GM12878 (cell line): ENCODE measurements around the gene TMED7. TPM values are rescaled to one million over a fixed set of nuclear protein-coding genes. Genes with fewer than 3 reads are reported as not detected.

ENCODE experiments used
- ATAC-seq: fragments of 200-7000 bp; cut with Tn5 transposase; 3 replicates; pipeline ENCODE4 v1.9.1; 2020; ENCODE audit warnings: mild to moderate bottlenecking, moderate library complexity
- BruUV-seq: library from RNA; stranded (reverse); fragments of 400-500 nt; replicated peaks from 2 replicates; lab custom pipeline; 2021; lab: Mats Ljungman, UMichigan
- CTCF ChIA-PET: fragments of 300-600 bp; sonication (Branson Sonifier 250); formaldehyde crosslinking; extraction: SDS; loops from one replicate; lab custom pipeline; 2021; ENCODE audit warnings: inconsistent platforms; lab: Yijun Ruan, JAX
- POLR2A ChIA-PET: fragments of 350-600 bp; formaldehyde crosslinking; extraction: SDS; loops from one replicate; lab custom pipeline; 2021; ENCODE audit warnings: inconsistent platforms; lab: Charles Lee
- RAD21 ChIA-PET: fragments of 300-600 bp; sonication (Branson Sonifier 250); formaldehyde crosslinking; loops from one replicate; lab custom pipeline; 2023; ENCODE audit warnings: antibody characterized with exemption; ENCODE audit not compliant: unreplicated experiment; lab: Charles Lee
- SMC1A ChIA-PET: fragments of 300-600 bp; sonication (Branson Sonifier 250); formaldehyde crosslinking; loops from one replicate; lab custom pipeline; 2023; ENCODE audit not compliant: unreplicated experiment, uncharacterized antibody; lab: Charles Lee
- DNase-seq: peaks from one replicate; pipeline ENCODE4 v3.0.0-alpha.2; 2011; ENCODE audit warnings: low read depth, low spot score
- FAIRE-seq: peaks from 3 replicates; lab custom pipeline; 2011; peaks lifted over from hg19 to GRCh38; lab: Jason Lieb, UNC
- H2AFZ ChIP-seq: 2 replicates; pipeline ENCODE4 v1.6.0; 2011; ENCODE audit warnings: low read depth, low read length, control low read depth; ENCODE audit not compliant: control insufficient read depth
- H3K27ac ChIP-seq: 2 replicates; pipeline ENCODE4 v1.5.1; 2011; ENCODE audit warnings: control low read depth; ENCODE audit not compliant: control insufficient read depth, insufficient read depth
- H3K27me3 ChIP-seq, 2 experiments: replicated peaks in 1 of 2; 2 replicates each; pipeline versions ENCODE4 v1.6.0 to v1.6.1; 2011; ENCODE audit warnings: low read length in 1 of 2; ENCODE audit not compliant: control insufficient read depth in 2 of 2, insufficient read depth in 2 of 2
- H3K36me3 ChIP-seq, 2 experiments: 2 replicates each; pipeline ENCODE4 v1.5.1; 2011; ENCODE audit warnings: low read length in 1 of 2; ENCODE audit not compliant: control insufficient read depth in 2 of 2, insufficient read depth in 2 of 2
- H3K4me1 ChIP-seq: 2 replicates; pipeline ENCODE4 v1.6.1; 2011; ENCODE audit warnings: mild to moderate bottlenecking, low read length, moderate library complexity, mixed read lengths; ENCODE audit not compliant: control insufficient read depth, insufficient read depth
- H3K4me2 ChIP-seq: 2 replicates; pipeline ENCODE4 v1.6.0; 2011; ENCODE audit warnings: control low read depth; ENCODE audit not compliant: control insufficient read depth, insufficient read depth
- H3K4me3 ChIP-seq: fragments of 200-600 bp; sonication (generic); 2 replicates; pipeline ENCODE4 v1.5.1; 2016
- H3K79me2 ChIP-seq: 2 replicates; pipeline ENCODE4 v1.6.0; 2011; ENCODE audit warnings: low read length; ENCODE audit not compliant: control insufficient read depth, insufficient read depth
- H3K9ac ChIP-seq: 2 replicates; pipeline ENCODE4 v1.8.0; 2011; ENCODE audit warnings: low read length, control low read depth, mixed read lengths; ENCODE audit not compliant: control insufficient read depth, insufficient read depth
- H3K9me3 ChIP-seq: replicated peaks from 3 replicates; pipeline ENCODE4 v1.5.1; 2011; ENCODE audit warnings: mild to moderate bottlenecking, low read length; ENCODE audit not compliant: control insufficient read depth, insufficient read depth
- H4K20me1 ChIP-seq: 2 replicates; pipeline ENCODE4 v1.6.0; 2011; ENCODE audit not compliant: control insufficient read depth, insufficient read depth
- CBX3 ChIP-seq: fragments of 200-600 bp; sonication (generic); IDR thresholded peaks from 2 replicates; pipeline ENCODE4 v1.6.1; 2016; ENCODE audit warnings: low read depth, borderline replicate concordance
- EED ChIP-seq: sonication (generic); IDR thresholded peaks from 2 replicates; pipeline ENCODE4 v1.6.1; 2016; ENCODE audit warnings: antibody characterized with exemption, low read depth
- HDAC2 ChIP-seq: fragments of 200-600 bp; sonication (generic); IDR thresholded peaks from 2 replicates; pipeline ENCODE4 v1.6.1; 2017
- IKZF1 ChIP-seq: fragments of 450-650 bp; conservative IDR thresholded peaks from 2 replicates; pipeline ENCODE4 v1.6.1; 2017; ENCODE audit warnings: antibody characterized with exemption, mild to moderate bottlenecking
- IKZF2 ChIP-seq, 2 experiments: fragments of 450-650 bp; IDR thresholded peaks; 2 replicates each; pipeline ENCODE4 v1.6.1; 2017; ENCODE audit warnings: mild to moderate bottlenecking in 2 of 2, moderate library complexity in 2 of 2
- PAX5 ChIP-seq: IDR thresholded peaks from 2 replicates; pipeline ENCODE4 v1.6.1; 2011; ENCODE audit warnings: low read depth, low read length, borderline replicate concordance
- RUNX3 ChIP-seq: IDR thresholded peaks from 2 replicates; pipeline ENCODE4 v1.6.1; 2012; ENCODE audit warnings: low read length, inconsistent platforms
- SP1 ChIP-seq: IDR thresholded peaks from one replicate; pipeline ENCODE4 v1.6.1; 2011; ENCODE audit warnings: low read depth, low read length
- SPI1 ChIP-seq: IDR thresholded peaks from 2 replicates; pipeline ENCODE4 v1.6.1; 2011; ENCODE audit warnings: low read depth, mild to moderate bottlenecking, low read length, moderate library complexity, borderline replicate concordance; ENCODE audit not compliant: insufficient read depth
- WGBS: methylation state at CpG from one replicate; pipeline ENCODE4 v1.1.6; 2016; ENCODE audit warnings: low lambda C conversion rate; ENCODE audit not compliant: insufficient replicate concordance, insufficient coverage; ENCODE audit errors: missing lambda C conversion rate; 5-methylcytosine and 5-hydroxymethylcytosine counted together
- in situ Hi-C: fragments of 300-500 bp; cut with MboI; formaldehyde crosslinking; loops from 9 replicates; pipeline ENCODE4 v1.14.3; 2018; ENCODE audit warnings: mixed read lengths
- intact Hi-C: fragments of 100-400 bp; cut with micrococcal nuclease; formaldehyde crosslinking; loops from one replicate; pipeline ENCODE4 v1.14.2; 2022; ENCODE audit not compliant: unreplicated experiment
- polyA plus RNA-seq, 11 experiments: library from polyadenylated mRNA; depleted of rRNA in 4 of 11; unstranded in 6 of 11; stranded (reverse) in 5 of 11; fragments of >200 nt; fragmentation: Nextera tagmentation in 4 of 11; fragmentation: Illumina TruSeq in 1 of 11; extraction: Ambion mirVana in 4 of 11; extraction: Trizol in 1 of 11; gene quantifications; 1 replicate in 1 of 11; 2 replicates in 10 of 11; pipeline versions ENCODE4 v1.2.1 to v1.2.3, GENCODE V29; 2011 to 2016; ENCODE audit warnings: inconsistent platforms in 2 of 11, missing spikeins in 2 of 11, low read depth in 1 of 11
- total RNA-seq, 4 experiments: library from RNA; depleted of rRNA in 3 of 4; stranded (reverse); fragments of >200 nt in 3 of 4; fragmentation: Illumina TruSeq in 1 of 4; extraction: Trizol in 1 of 4; gene quantifications; 2 replicates each; pipeline versions ENCODE4 v1.2.1 to v1.2.3, GENCODE V29; 2013 to 2021
- TF ChIP-seq, protein P1 (sequence below): fragments of 450-650 bp; IDR thresholded peaks from 2 replicates; pipeline ENCODE4 v1.6.1; 2017; ENCODE audit warnings: mild to moderate bottlenecking, moderate library complexity

The TMED7 gene
- total and polyA plus RNA-seq, 10 of the 15 experiments (the other 5 are each of a cell fraction or from before 2014, with no cell fraction given): 8.0 to 37.3 (median 25.2) TPM

DNA sequence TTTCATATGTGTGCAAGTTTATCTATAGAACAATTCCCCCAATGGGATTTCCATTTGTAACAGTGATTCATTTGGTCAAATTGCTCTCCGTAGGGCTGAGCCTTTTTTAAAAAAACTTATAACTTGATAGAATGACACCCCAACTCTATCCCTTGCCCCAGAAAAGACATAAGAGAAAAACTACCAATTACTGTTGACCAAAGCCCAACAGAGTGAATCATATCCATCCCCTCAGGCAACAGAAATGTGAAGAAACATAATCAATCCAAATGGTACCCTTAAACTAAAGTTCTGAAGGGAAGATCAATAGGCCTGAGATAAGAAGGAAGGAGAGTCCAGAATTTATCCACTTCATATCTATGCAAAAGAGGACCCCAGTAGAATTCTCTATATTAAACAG lies 41.3 kb downstream of the TMED7 start:
- ChIA-PET RAD21 (interaction anchor here (1.0 to 1.5 kb wide), 5 partner anchors 10 to 275 kb away, joined by 3 to 7 read pairs (median 5); no protein-coding TSS in a partner anchor), CTCF (interaction anchor here (0.8 to 2.1 kb wide), 13 partner anchors 9 to 275 kb away, joined by 3 to 10 read pairs (median 4); no protein-coding TSS in a partner anchor), SMC1A (interaction anchor here (0.5 to 4.0 kb wide), 8 partner anchors 8 to 275 kb away, joined by 3 to 24 read pairs (median 4); partner anchors contain the start of genes FEM1C and TMED7), POLR2A (no interaction called here)
- peaks cover 7% of the 10 kb centered on the region for H3K79me2 ChIP-seq
- H3K4me1 ChIP-seq: peaks cover 26% of the 10 kb centered on the region
- in situ Hi-C loops: loop anchor here (25.0 kb wide), 1 partner anchor 1147 kb away; no protein-coding TSS in a partner anchor
- FAIRE-seq (no peak), ATAC-seq (no peak), DNase-seq (no peak)
- no TSS peak for BruUV-seq
- no peak overlapping the region for H3K4me3 ChIP-seq
- H3K36me3 ChIP-seq: peaks cover 0 to 8% of the 10 kb centered on the region in 2 experiments; a peak in 1 of 4 replicates
- H3K27ac ChIP-seq: no peak overlapping the region
- no peaks in the 10 kb centered on the region for H3K27me3 ChIP-seq
- intact Hi-C loops: no loop called here
- H3K9ac ChIP-seq: no peak overlapping the region
- peaks cover 3% of the 10 kb centered on the region; the same call in 2 of the 3 replicates for H3K9me3 ChIP-seq
- TF ChIP-seq CBX3: no peak
- no peak for TF ChIP-seq PAX5
- H4K20me1 ChIP-seq: no peaks in the 10 kb centered on the region
- H3K4me2 ChIP-seq: no peak overlapping the region
- no peak overlapping the region for H2AFZ ChIP-seq
- 93% methylated on average over 1 of the region's 1 CpG for WGBS

DNA sequence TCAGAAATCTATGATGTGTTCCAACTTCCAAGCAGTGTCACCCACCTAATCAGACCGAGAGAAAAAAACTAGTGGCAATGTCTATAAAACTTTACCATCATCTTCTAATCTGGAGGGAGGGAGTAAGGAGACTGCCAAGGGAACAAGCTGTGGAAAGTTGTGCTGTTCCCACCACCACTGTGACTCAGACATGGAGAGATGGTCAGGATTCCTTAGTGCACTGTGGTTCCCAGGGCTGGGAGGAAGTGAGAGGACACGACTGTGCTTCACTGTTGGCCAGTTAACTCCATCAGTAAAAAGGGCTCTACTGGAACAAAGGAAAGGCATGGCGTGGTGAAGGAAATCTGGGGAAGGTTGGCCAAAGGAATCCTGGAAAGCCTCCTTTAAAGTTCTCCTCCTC lies 42.4 kb downstream of the TMED7 start:
- no peaks in the 10 kb centered on the region for H4K20me1 ChIP-seq
- RAD21 ChIA-PET: interaction anchor here (1.5 to 1.6 kb wide), 2 partner anchors 272 to 274 kb away, joined by 5 to 8 read pairs; no protein-coding TSS in a partner anchor
- BruUV-seq: no TSS peak
- H3K4me3 ChIP-seq: no peak overlapping the region
- in situ Hi-C loops (loop anchor here (25.0 kb wide), 1 partner anchor 1146 kb away; no protein-coding TSS in a partner anchor), intact Hi-C loops (no loop called here)
- peaks cover 7% of the 10 kb centered on the region for H3K79me2 ChIP-seq
- H3K9me3 ChIP-seq: peaks cover 3% of the 10 kb centered on the region; the same call in 2 of the 3 replicates
- SMC1A ChIA-PET: interaction anchor here (0.7 to 4.0 kb wide), 9 partner anchors 8 to 274 kb away, joined by 3 to 24 read pairs (median 3); no protein-coding TSS in a partner anchor
- no peak for DNase-seq
- H3K4me2 ChIP-seq: 0 out of 2 replicates have a peak overlapping the region, but pooled peaks have one; percentile 13
- H3K27me3 ChIP-seq: no peaks in the 10 kb centered on the region
- no peak overlapping the region for H3K27ac ChIP-seq
- FAIRE-seq: no peak
- no peak overlapping the region; the same call in 1 of the 2 replicates for H2AFZ ChIP-seq
- no peak for ATAC-seq
- 0 out of 4 replicates have a peak, but pooled peaks cover 0 to 4% of the 10 kb centered on the region in 2 experiments for H3K36me3 ChIP-seq
- CTCF ChIA-PET: interaction anchor here (1.1 to 3.5 kb wide), 6 partner anchors 8 to 273 kb away, joined by 3 to 36 read pairs (median 6); no protein-coding TSS in a partner anchor
- peaks cover 31% of the 10 kb centered on the region for H3K4me1 ChIP-seq
- H3K9ac ChIP-seq: no peak overlapping the region
- TF ChIP-seq HDAC2 (no peak), EED (peak; percentile 75), IKZF2 (IDR thresholded peaks at IDR 0.05) (0 out of 4 replicates have a peak, but pooled peaks of 1 of the 2 experiments have one; percentile 29), SP1 (no peak), SPI1 (peak; percentile 75; the same call in 1 of the 2 replicates), IKZF1 (0 out of 2 replicates have a peak, but pooled peaks have one; percentile 18), RUNX3 (0 out of 2 replicates have a peak, but pooled peaks have one; percentile 28)
- TF ChIP-seq, protein P1, sequence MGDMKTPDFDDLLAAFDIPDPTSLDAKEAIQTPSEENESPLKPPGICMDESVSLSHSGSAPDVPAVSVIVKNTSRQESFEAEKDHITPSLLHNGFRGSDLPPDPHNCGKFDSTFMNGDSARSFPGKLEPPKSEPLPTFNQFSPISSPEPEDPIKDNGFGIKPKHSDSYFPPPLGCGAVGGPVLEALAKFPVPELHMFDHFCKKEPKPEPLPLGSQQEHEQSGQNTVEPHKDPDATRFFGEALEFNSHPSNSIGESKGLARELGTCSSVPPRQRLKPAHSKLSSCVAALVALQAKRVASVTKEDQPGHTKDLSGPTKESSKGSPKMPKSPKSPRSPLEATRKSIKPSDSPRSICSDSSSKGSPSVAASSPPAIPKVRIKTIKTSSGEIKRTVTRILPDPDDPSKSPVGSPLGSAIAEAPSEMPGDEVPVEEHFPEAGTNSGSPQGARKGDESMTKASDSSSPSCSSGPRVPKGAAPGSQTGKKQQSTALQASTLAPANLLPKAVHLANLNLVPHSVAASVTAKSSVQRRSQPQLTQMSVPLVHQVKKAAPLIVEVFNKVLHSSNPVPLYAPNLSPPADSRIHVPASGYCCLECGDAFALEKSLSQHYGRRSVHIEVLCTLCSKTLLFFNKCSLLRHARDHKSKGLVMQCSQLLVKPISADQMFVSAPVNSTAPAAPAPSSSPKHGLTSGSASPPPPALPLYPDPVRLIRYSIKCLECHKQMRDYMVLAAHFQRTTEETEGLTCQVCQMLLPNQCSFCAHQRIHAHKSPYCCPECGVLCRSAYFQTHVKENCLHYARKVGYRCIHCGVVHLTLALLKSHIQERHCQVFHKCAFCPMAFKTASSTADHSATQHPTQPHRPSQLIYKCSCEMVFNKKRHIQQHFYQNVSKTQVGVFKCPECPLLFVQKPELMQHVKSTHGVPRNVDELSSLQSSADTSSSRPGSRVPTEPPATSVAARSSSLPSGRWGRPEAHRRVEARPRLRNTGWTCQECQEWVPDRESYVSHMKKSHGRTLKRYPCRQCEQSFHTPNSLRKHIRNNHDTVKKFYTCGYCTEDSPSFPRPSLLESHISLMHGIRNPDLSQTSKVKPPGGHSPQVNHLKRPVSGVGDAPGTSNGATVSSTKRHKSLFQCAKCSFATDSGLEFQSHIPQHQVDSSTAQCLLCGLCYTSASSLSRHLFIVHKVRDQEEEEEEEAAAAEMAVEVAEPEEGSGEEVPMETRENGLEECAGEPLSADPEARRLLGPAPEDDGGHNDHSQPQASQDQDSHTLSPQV: no peak
- TF ChIP-seq, all 136 proteins: peak for 5
- 10% methylated on average over 3 of the region's 3 CpGs for WGBS
- POLR2A ChIA-PET: interaction anchor here (1.4 kb wide), 1 partner anchor 9 kb away, joined by 3 read pairs; no protein-coding TSS in a partner anchor
